ENCODE measurements around the gene TRIM15. TPM values are rescaled to one million over a fixed set of nuclear protein-coding genes. Genes with fewer than 3 reads are reported as not detected.
A peak's percentile ranks its signal among the peaks of the same experiment; 100 is the strongest.

The TRIM15 gene
- total and polyA plus RNA-seq, 9 donors: 0.72 TPM; not detected in 8

DNA sequence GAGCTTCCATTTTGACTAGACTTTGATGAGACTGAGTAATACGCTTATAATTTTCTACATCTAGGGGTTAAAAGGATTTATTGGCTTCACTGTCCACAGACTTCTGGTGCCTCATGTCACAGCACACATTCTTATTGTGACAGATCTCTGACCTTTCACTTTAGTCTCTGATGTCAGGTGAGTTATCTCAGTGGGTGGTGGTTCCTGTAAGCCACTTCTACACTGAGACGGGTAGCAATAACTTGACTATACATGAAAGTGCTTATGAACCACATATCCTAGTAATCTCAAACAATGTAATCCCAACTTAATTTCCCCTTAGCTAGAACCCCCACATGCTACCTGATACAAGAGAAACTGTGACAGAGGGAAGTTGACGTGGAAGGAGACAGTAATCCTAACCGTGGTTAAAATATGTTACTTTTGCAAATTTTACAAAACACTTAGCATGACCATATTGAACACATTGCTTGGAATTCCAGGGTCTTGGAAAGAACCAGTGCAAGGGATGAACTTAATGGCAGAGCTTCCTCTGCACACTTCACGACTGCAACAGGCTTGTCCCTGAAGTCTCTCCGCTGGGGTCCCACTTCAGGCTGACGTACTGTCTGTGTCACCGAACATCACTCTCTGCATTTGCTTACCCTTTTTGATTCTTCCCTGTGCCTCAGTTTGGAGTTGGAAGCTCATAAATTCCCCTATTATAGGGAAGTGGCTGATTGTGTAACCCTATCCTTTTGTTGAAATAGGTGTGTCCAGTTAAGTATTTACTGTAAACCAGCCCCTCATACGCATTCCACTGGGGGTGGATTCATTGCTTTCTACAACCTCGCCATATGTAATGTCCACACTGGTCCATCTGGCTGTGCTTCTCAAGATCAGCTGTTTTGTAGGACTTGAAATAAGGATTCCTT lies 33.8 kb upstream of the TRIM15 start:
- no peaks in the 10 kb centered on the region for H3K4me1 ChIP-seq (ENCODE audit: insufficient read depth)
- no peaks in the 10 kb centered on the region for H3K9me3 ChIP-seq
- H3K27me3 ChIP-seq: peaks cover 5% of the 10 kb centered on the region
- TF ChIP-seq EP300 (IDR thresholded peaks at IDR 0.05) (no peak), CTCF (IDR thresholded peaks at IDR 0.05) (no peak), POLR2A (IDR thresholded peaks at IDR 0.05) (no peak)
- no peak overlapping the region for H3K4me3 ChIP-seq
- intact Hi-C loops (cut with DNase I): loop anchor here in 1 of 4 donors (5.0 kb wide), 1 partner anchor 272 kb away; no protein-coding TSS in a partner anchor
- H3K36me3 ChIP-seq: no peaks in the 10 kb centered on the region
- 67 to 73% (median 70%) methylated on average over 10 of the region's 10 CpGs for WGBS, 3 donors
- H3K27ac ChIP-seq: no peak overlapping the region
- DNase-seq: no peak

GRCh38 chr6:30130179-30130679 lies 33.1 kb upstream of the TRIM15 start:
- H3K27me3 ChIP-seq: peaks cover 5% of the 10 kb centered on the region
- no peaks in the 10 kb centered on the region for H3K9me3 ChIP-seq
- DNase-seq: no peak
- H3K27ac ChIP-seq: no peak overlapping the region
- TF ChIP-seq EP300 (IDR thresholded peaks at IDR 0.05) (no peak), CTCF (IDR thresholded peaks at IDR 0.05) (no peak), POLR2A (IDR thresholded peaks at IDR 0.05) (no peak)
- H3K36me3 ChIP-seq: no peaks in the 10 kb centered on the region
- 47 to 53% (median 49%) methylated on average over 4 of the region's 4 CpGs for WGBS, 3 donors
- H3K4me1 ChIP-seq (ENCODE audit: insufficient read depth): no peaks in the 10 kb centered on the region
- intact Hi-C loops (cut with DNase I): loop anchor here in 1 of 4 donors (5.0 kb wide), 1 partner anchor 273 kb away; no protein-coding TSS in a partner anchor
- H3K4me3 ChIP-seq: no peak overlapping the region

DNA sequence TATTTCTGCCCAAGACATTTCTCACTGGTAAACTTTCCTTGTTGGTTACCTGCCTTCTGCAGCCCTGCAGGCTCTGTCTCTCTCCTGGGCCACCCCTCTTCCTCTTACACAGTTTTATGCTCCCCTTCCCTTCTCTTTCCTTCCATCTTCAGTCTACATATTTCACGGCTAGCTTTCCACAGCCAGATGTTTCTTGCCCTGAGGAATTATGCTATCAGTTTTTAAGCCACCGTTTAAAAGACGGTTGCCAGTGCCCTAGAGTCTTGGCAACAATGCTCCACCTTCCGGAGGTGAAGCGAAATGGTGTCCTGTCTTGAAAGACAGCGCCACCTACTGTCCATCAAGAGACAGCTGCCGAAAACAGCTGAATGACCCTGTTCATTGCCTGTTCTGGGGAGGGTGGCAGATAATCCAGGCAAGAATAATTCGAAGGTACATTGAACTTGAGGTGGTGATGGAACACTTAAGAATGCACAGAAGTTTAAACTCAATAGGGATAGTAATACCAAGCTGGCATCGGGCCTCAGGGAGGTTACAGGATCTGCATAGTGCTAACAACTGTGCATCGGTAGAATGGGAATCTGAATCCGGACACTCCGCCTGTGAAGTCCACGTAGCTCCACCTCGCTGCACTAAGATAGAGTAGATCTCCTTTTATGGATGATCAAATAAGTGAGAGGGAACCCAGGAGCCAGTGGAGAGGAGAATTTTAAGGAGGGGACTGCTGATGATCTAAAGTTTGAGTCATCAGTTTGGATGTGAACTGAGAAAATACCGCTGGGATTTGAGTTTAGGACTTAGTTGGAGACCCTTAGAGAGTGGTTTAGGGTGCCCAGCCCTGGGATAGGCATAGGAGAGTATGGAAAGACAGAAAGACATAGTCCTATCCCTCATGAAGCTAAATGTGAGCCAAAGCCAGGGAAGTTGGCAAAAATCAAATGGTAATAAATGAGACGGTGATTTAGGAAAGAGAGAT lies 32.2 kb upstream of the TRIM15 start:
- intact Hi-C loops (cut with DNase I): loop anchor here in 1 of 4 donors (5.0 kb wide), 1 partner anchor 274 kb away; no protein-coding TSS in a partner anchor
- no peaks in the 10 kb centered on the region for H3K36me3 ChIP-seq
- H3K27me3 ChIP-seq: peaks cover 5% of the 10 kb centered on the region
- no peak overlapping the region for H3K27ac ChIP-seq
- H3K4me3 ChIP-seq: no peak overlapping the region
- no peaks in the 10 kb centered on the region for H3K9me3 ChIP-seq
- TF ChIP-seq POLR2A (IDR thresholded peaks at IDR 0.05) (no peak), CTCF (IDR thresholded peaks at IDR 0.05) (peak; percentile 82 to 91 (median 87))
- peak; percentile 38 to 58 (median 54) for DNase-seq
- WGBS, 3 donors: 22 to 28% (median 27%) methylated on average over 16 of the region's 16 CpGs
- H3K4me1 ChIP-seq (ENCODE audit: insufficient read depth): no peaks in the 10 kb centered on the region

GRCh38 chr6:30131947-30132497 lies 31.3 kb upstream of the TRIM15 start:
- Histone ChIP-seq H3K36me3 (no peaks in the 10 kb centered on the region), H3K4me1 (ENCODE audit: insufficient read depth) (no peaks in the 10 kb centered on the region), H3K4me3 (no peak overlapping the region), H3K27me3 (peaks cover 5% of the 10 kb centered on the region), H3K27ac (no peak overlapping the region), H3K9me3 (no peaks in the 10 kb centered on the region)
- intact Hi-C loops (cut with DNase I): loop anchor here in 1 of 4 donors (5.0 kb wide), 1 partner anchor 275 kb away; no protein-coding TSS in a partner anchor
- TF ChIP-seq POLR2A (IDR thresholded peaks at IDR 0.05) (no peak), EP300 (IDR thresholded peaks at IDR 0.05) (no peak), CTCF (IDR thresholded peaks at IDR 0.05) (no peak)
- no peak for DNase-seq
- WGBS, 3 donors: 35 to 74% (median 57%) methylated on average over 2 of the region's 2 CpGs

All from ovary (tissue), 9 donors.